OCI-LY1 (cell line): ENCODE measurements around the gene MKX.

Experiments used
- EZH2 ChIP-seq: fragments of 200-600 bp; sonication (generic), shearing (Covaris generic); IDR thresholded peaks from 2 replicates; pipeline ENCODE4 v1.8.0; 2017; ENCODE audit warnings: borderline replicate concordance, mixed run types, mild to moderate bottlenecking, antibody characterized with exemption, low read length, moderate library complexity, mixed read lengths
- TF ChIP-seq, protein P1 (sequence below): fragments of 200-600 bp; sonication (generic), shearing (Covaris generic); IDR thresholded peaks from 2 replicates; pipeline ENCODE4 v1.5.1; 2017; ENCODE audit warnings: mild to moderate bottlenecking, antibody characterized with exemption, low read length, moderate library complexity, mixed read lengths

- TF ChIP-seq, protein P1, sequence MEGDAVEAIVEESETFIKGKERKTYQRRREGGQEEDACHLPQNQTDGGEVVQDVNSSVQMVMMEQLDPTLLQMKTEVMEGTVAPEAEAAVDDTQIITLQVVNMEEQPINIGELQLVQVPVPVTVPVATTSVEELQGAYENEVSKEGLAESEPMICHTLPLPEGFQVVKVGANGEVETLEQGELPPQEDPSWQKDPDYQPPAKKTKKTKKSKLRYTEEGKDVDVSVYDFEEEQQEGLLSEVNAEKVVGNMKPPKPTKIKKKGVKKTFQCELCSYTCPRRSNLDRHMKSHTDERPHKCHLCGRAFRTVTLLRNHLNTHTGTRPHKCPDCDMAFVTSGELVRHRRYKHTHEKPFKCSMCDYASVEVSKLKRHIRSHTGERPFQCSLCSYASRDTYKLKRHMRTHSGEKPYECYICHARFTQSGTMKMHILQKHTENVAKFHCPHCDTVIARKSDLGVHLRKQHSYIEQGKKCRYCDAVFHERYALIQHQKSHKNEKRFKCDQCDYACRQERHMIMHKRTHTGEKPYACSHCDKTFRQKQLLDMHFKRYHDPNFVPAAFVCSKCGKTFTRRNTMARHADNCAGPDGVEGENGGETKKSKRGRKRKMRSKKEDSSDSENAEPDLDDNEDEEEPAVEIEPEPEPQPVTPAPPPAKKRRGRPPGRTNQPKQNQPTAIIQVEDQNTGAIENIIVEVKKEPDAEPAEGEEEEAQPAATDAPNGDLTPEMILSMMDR = no peak
- TF ChIP-seq EZH2 = no peak
These were observed 90.3 kb downstream of the MKX start for GRCh38 chr10:27655296-27655695.
